PC-9 (cell line): Measurements from ENCODE around the gene ITGB7.

Experiments
- EZH2 ChIP-seq: fragments of 200-600 bp; sonication (generic); IDR thresholded peaks from 2 replicates; pipeline ENCODE4 v1.8.0; 2017; ENCODE audit warnings: antibody characterized with exemption, low read depth
- TF ChIP-seq, protein P1 (sequence below): fragments of 200-600 bp; sonication (generic); conservative IDR thresholded peaks from 2 replicates; pipeline ENCODE4 v1.6.1; 2017; ENCODE audit warnings: mixed run types, antibody characterized with exemption, mild to moderate bottlenecking, moderate library complexity

DNA sequence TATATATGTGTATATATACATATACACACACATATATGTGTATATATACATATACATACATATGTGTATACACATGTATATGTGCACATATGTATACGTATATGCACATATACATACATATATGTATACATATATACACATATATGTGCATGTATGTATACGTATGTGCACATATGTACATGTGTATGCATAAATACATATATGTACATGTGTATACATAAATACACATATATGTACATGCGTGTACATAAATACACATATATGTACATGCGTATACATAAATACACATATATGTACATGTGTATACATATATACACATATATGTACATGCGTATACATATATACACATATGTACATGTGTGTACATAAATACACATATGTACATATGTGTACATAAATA lies 59.9 kb downstream of the ITGB7 start:
- TF ChIP-seq, protein P1, sequence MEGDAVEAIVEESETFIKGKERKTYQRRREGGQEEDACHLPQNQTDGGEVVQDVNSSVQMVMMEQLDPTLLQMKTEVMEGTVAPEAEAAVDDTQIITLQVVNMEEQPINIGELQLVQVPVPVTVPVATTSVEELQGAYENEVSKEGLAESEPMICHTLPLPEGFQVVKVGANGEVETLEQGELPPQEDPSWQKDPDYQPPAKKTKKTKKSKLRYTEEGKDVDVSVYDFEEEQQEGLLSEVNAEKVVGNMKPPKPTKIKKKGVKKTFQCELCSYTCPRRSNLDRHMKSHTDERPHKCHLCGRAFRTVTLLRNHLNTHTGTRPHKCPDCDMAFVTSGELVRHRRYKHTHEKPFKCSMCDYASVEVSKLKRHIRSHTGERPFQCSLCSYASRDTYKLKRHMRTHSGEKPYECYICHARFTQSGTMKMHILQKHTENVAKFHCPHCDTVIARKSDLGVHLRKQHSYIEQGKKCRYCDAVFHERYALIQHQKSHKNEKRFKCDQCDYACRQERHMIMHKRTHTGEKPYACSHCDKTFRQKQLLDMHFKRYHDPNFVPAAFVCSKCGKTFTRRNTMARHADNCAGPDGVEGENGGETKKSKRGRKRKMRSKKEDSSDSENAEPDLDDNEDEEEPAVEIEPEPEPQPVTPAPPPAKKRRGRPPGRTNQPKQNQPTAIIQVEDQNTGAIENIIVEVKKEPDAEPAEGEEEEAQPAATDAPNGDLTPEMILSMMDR, result no peak
- no peak for TF ChIP-seq EZH2
